Measurements from ENCODE around the gene APOL2. TPM values are rescaled to one million over a fixed set of nuclear protein-coding genes. Genes with fewer than 3 reads are reported as not detected.

APOL2 gene
- total RNA-seq, 1 experiment from 2014 or later = 9.9 TPM

GRCh38 chr22:36198536-36198935, 40.8 kb downstream of the APOL2 start:
- Histone ChIP-seq H3K36me3 (ENCODE audit: control insufficient read depth in 1 of 2, insufficient read depth in 2 of 2, low read length in 2 of 2) (no peaks in the 10 kb centered on the region), H3K79me2 (ENCODE audit: insufficient read depth, low read length) (no peaks in the 10 kb centered on the region), H3K9me3 (ENCODE audit: control insufficient read depth in 1 of 2, insufficient read depth in 1 of 2, low read depth in 1 of 2, low read length in 2 of 2) (no peaks in the 10 kb centered on the region), H3K27me3 (ENCODE audit: insufficient read depth, low read length) (no peaks in the 10 kb centered on the region), H3K4me2 (ENCODE audit: low read length) (no peak overlapping the region), H3K27ac (ENCODE audit: low read depth, low read length) (no peak overlapping the region), H2AFZ (ENCODE audit: low read depth, low read length, poor library complexity, severe bottlenecking) (no peak overlapping the region), H3K4me1 (ENCODE audit: control insufficient read depth in 1 of 2, insufficient read depth in 2 of 2, low read length in 2 of 2) (no peaks in the 10 kb centered on the region), H4K20me1 (ENCODE audit: insufficient read depth) (no peaks in the 10 kb centered on the region), H3K9me2 (ENCODE audit: insufficient read depth) (no peaks in the 10 kb centered on the region), H3K9ac (ENCODE audit: low read length) (no peak overlapping the region), H3K4me3 (replicated peaks in 1 of 2; ENCODE audit: low read depth in 1 of 2, low read length in 2 of 2) (no peak overlapping the region)
- BruUV-seq (replicated peaks) = no TSS peak
- CTCF ChIA-PET = no interaction called here
- DNase-seq (ENCODE audit: low read depth, low spot score) (no peak), ATAC-seq (no peak)
- RAD21 ChIA-PET (ENCODE audit: low non-redundant PET in 1 of 2, low total read pairs in 2 of 2, uncharacterized antibody in 2 of 2, unreplicated experiment in 2 of 2) = no interaction called here
- TF ChIP-seq EZH2 (IDR thresholded peaks at IDR 0.05) (no peak), CBX3 (IDR thresholded peaks at IDR 0.05; ENCODE audit: low read depth) (no peak), ELF1 (IDR thresholded peaks at IDR 0.05; ENCODE audit: borderline replicate concordance, low read depth) (no peak), ZFX (IDR thresholded peaks at IDR 0.05) (no peak), POLR2AphosphoS5 (IDR thresholded peaks at IDR 0.05; ENCODE audit: low read depth, low read length) (no peak), SIN3A (IDR thresholded peaks at IDR 0.05; ENCODE audit: low read depth) (no peak), SP1 (IDR thresholded peaks at IDR 0.05; ENCODE audit: low read depth) (no peak), ATF3 (IDR thresholded peaks at IDR 0.05) (no peak), JUND (IDR thresholded peaks at IDR 0.05) (no peak), CEBPB (IDR thresholded peaks at IDR 0.05; ENCODE audit: low read depth) (no peak)
- POLR2A ChIA-PET = no interaction called here
- intact Hi-C loops (cut with micrococcal nuclease) = loop anchor here (5.0 kb wide), 2 partner anchors 39 to 79 kb away; partner anchors contain the start of gene APOL2

- POLR2A ChIA-PET = no interaction called here
- H4K20me1 ChIP-seq (ENCODE audit: insufficient read depth) = no peaks in the 10 kb centered on the region
- H3K79me2 ChIP-seq (ENCODE audit: insufficient read depth, low read length) = no peaks in the 10 kb centered on the region
- BruUV-seq (replicated peaks) = no TSS peak
- no peaks in the 10 kb centered on the region for H3K4me1 ChIP-seq (ENCODE audit: control insufficient read depth in 1 of 2, insufficient read depth in 2 of 2, low read length in 2 of 2)
- no peak overlapping the region for H3K4me3 ChIP-seq (replicated peaks in 1 of 2; ENCODE audit: low read depth in 1 of 2, low read length in 2 of 2)
- DNase-seq (ENCODE audit: low read depth, low spot score) = no peak
- CTCF ChIA-PET = interaction anchor here (1.6 kb wide), 1 partner anchor 11 kb away, joined by 3 read pairs; no protein-coding TSS in a partner anchor
- no peak overlapping the region for H2AFZ ChIP-seq (ENCODE audit: low read depth, low read length, poor library complexity, severe bottlenecking)
- no peaks in the 10 kb centered on the region for H3K9me2 ChIP-seq (ENCODE audit: insufficient read depth)
- no peak for ATAC-seq
- no peaks in the 10 kb centered on the region for H3K36me3 ChIP-seq (ENCODE audit: control insufficient read depth in 1 of 2, insufficient read depth in 2 of 2, low read length in 2 of 2)
- RAD21 ChIA-PET (ENCODE audit: low non-redundant PET in 1 of 2, low total read pairs in 2 of 2, uncharacterized antibody in 2 of 2, unreplicated experiment in 2 of 2) = no interaction called here
- H3K9ac ChIP-seq (ENCODE audit: low read length) = no peak overlapping the region
- H3K27ac ChIP-seq (ENCODE audit: low read depth, low read length) = no peak overlapping the region
- H3K9me3 ChIP-seq (ENCODE audit: control insufficient read depth in 1 of 2, insufficient read depth in 1 of 2, low read depth in 1 of 2, low read length in 2 of 2) = no peaks in the 10 kb centered on the region
- H3K27me3 ChIP-seq (ENCODE audit: insufficient read depth, low read length) = no peaks in the 10 kb centered on the region
- intact Hi-C loops (cut with micrococcal nuclease) = loop anchor here (5.0 kb wide), 2 partner anchors 40 to 80 kb away; partner anchors contain the start of gene APOL2
- H3K4me2 ChIP-seq (ENCODE audit: low read length) = no peak overlapping the region
- TF ChIP-seq ATF3 (IDR thresholded peaks at IDR 0.05) = no peak
- TF ChIP-seq ELF1 (IDR thresholded peaks at IDR 0.05; ENCODE audit: borderline replicate concordance, low read depth) = no peak
- no peak for TF ChIP-seq CEBPB (IDR thresholded peaks at IDR 0.05; ENCODE audit: low read depth)
- TF ChIP-seq EZH2phosphoT487 (IDR thresholded peaks at IDR 0.05; ENCODE audit: borderline replicate concordance) = no peak
- no peak for TF ChIP-seq EGR1 (IDR thresholded peaks at IDR 0.05; ENCODE audit: low read depth)
- TF ChIP-seq ZNF274 (IDR thresholded peaks at IDR 0.05; ENCODE audit: low read depth, low read length) = no peak
- no peak for TF ChIP-seq ZBTB33 (IDR thresholded peaks at IDR 0.05; ENCODE audit: extremely low read depth, insufficient replicate concordance, low read length)
- no peak for TF ChIP-seq SP1 (IDR thresholded peaks at IDR 0.05; ENCODE audit: low read depth)
- TF ChIP-seq MAX (IDR thresholded peaks at IDR 0.05) = no peak
- no peak for TF ChIP-seq ZFX (IDR thresholded peaks at IDR 0.05)
- TF ChIP-seq TCF7L2 (IDR thresholded peaks at IDR 0.05; ENCODE audit: borderline replicate concordance, extremely low read depth, insufficient read depth, insufficient read length) = no peak
These were observed 41.7 kb downstream of the APOL2 start for GRCh38 chr22:36197514-36198146.

Measured in HCT116 (cell line).